Measurements from ENCODE around the gene IL31. TPM values are rescaled to one million over a fixed set of nuclear protein-coding genes. Genes with fewer than 3 reads are reported as not detected.
"Not testable (repeated sequence)": the region's sequence is repeated elsewhere in the genome, so short reads cannot be mapped to it uniquely, and the experiment has no call there.

IL31 gene
- total and polyA plus RNA-seq, 9 donors, result not detected

DNA sequence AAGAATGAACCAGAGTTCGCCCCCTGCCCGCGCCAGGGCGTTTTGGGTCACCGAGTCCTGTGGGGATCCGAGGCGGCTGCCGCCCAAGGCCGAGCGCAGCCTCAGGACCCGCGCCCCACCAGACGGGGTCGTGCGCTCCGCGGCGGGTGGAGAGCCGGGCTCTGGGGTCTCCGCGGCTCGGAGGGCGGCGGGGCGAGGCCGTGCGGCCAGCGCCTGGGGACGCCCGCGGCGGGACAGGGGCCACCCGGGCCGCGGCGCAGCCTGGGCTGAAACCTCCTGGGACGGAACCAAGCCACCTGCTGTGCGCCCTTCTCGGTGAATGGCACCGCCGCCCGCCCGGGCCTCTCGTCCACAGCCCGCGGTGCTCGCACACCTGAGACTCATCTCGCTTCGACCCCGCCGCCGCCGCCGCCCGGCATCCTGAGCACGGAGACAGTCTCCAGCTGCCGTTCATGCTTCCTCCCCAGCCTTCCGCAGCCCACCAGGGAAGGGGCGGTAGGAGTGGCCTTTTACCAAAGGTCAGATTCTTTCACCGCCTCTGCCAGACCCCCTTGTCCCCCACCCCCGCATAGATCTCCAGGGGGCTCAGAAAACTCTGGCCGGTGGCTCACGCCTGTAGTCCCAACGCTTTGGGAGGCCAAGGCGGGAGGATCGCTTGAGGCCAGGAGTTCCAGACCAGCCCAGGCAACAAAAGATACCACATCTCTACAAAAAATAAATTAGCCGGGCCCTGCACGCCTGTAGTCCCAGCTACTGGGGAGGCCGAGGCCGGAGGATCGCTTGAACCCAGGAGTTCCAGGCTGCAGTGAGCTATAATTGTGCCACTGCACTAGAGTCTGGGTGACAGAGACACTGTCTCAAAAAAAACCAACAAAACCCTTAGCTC lies 30.4 kb upstream of the IL31 start:
- DNase-seq, result no peak
- no peak overlapping the region for H3K27ac ChIP-seq (ENCODE audit: low read length)
- H3K4me3 ChIP-seq (ENCODE audit: low read length), result no peak overlapping the region
- no peaks in the 10 kb centered on the region for H3K9me3 ChIP-seq (replicated peaks; ENCODE audit: control insufficient read depth, low read depth, low read length)
- H3K27me3 ChIP-seq (ENCODE audit: control insufficient read depth, insufficient read depth, low read length), result peaks cover 68% of the 10 kb centered on the region
- H3K4me1 ChIP-seq (ENCODE audit: control insufficient read depth, insufficient read depth, low read length), result peaks cover 8% of the 10 kb centered on the region
- peaks cover 19% of the 10 kb centered on the region for H3K36me3 ChIP-seq (ENCODE audit: control insufficient read depth, insufficient read depth, low read length)
- 6% methylated on average over 63 of the region's 71 CpGs for WGBS (ENCODE audit: insufficient coverage)

DNA sequence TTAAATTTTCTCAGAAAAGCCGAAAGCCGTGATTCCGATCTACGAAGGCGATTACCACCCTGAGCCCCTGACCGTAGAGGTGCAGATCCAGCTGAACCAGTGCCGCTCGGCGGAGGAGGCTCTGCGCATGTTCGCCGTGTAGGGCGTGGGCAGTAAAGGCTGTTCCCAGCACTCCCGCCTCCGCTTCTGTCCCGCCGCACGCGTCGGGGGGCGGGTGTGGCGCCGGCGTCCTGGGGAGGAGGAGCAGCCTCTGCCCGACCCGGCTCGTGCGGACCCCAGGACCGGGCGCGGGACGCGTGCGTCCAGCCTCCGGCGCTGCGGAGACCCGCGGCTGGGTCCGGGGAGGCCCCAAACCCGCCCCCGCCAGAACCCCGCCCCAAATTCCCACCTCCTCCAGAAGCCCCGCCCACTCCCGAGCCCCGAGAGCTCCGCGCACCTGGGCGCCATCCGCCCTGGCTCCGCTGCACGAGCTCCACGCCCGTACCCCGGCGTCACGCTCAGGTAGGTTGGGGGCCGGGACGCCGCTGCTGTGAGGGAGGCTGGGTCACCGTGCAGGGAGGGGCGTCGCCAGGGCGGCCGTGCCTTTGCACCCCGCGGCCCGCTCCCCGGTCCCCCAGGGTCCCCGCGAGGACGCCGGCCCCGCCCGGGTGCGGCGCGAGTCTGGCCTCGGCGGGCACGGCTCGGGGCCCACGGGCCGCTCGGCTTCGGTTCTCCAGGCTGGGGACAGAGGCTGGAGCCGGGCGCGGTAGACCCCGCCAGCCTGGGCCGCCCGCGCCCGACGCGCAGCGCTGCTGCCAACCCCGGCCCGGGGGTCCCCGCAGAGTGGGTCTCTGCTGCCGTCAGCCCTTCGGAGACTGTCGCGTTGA lies 29.5 kb upstream of the IL31 start, which contains the start of gene B3GNT4:
TSS of gene B3GNT4 (plus strand) at position 409 of the 866 bp plus-strand sequence. CDS start 910 bp downstream, outside the sequence.
- WGBS (ENCODE audit: insufficient coverage), result under 1% methylated on average over 84 of the region's 104 CpGs
- peak; percentile 56 for DNase-seq
- Histone ChIP-seq H3K4me1 (ENCODE audit: control insufficient read depth, insufficient read depth, low read length) (peaks cover 8% of the 10 kb centered on the region), H3K27ac (ENCODE audit: low read length) (no peak within 1 kb of the TSS), H3K27me3 (ENCODE audit: control insufficient read depth, insufficient read depth, low read length) (peaks cover 68% of the 10 kb centered on the region), H3K4me3 (ENCODE audit: low read length) (peak within 1 kb of the TSS; percentile 43), H3K9me3 (replicated peaks; ENCODE audit: control insufficient read depth, low read depth, low read length) (no peaks in the 10 kb centered on the region), H3K36me3 (ENCODE audit: control insufficient read depth, insufficient read depth, low read length) (peaks cover 16% of the 10 kb centered on the region)

DNA sequence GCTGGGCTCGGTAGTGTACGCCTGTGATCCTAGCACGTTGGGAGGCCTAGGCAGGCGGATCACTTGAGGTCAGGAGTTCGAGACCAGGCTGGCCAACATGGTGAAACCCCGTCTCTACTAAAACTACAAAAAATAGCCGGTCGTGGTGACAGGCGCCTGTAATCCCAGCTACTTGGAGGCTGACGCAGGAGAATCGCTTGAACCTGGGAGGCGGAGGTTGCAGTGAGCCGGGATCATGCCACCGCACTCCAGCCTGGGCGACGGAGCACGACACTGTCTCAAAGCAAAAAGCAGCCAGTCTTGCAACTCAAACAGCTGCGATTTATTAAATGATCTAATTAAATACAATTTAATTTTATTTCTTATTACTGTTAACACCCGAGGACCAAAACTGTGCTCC lies 28.8 kb upstream of the IL31 start:
- WGBS (ENCODE audit: insufficient coverage), result 43% methylated on average over 10 of the region's 19 CpGs
- H3K27ac ChIP-seq (ENCODE audit: low read length); H3K9me3 ChIP-seq (replicated peaks; ENCODE audit: control insufficient read depth, low read depth, low read length); H3K4me1 ChIP-seq (ENCODE audit: control insufficient read depth, insufficient read depth, low read length); H3K36me3 ChIP-seq (ENCODE audit: control insufficient read depth, insufficient read depth, low read length); DNase-seq: not testable (repeated sequence)
- Histone ChIP-seq H3K4me3 (ENCODE audit: low read length) (peak overlapping the region; percentile 43), H3K27me3 (ENCODE audit: control insufficient read depth, insufficient read depth, low read length) (peaks cover 68% of the 10 kb centered on the region)

DNA sequence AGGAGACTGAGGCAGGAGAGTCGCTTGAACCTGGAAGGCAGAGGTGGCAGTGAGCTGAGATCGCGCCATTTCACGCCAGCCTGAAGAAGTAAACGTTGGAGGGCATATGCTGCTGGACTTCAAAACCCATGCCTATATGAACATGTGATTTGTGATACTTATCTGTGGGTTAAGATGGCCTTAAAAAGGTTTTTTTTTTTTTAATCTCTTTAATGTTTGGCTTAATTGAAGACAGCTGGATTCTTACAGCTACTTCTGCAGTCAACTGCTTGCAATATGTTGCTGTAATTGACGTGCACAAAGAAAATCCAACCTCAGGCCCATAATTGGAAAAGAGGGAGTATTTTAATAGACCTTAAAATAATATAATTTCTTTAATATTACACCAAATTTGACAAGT lies 28.0 kb upstream of the IL31 start:
- Histone ChIP-seq H3K27ac (ENCODE audit: low read length) (no peak overlapping the region), H3K27me3 (ENCODE audit: control insufficient read depth, insufficient read depth, low read length) (peaks cover 67% of the 10 kb centered on the region), H3K4me1 (ENCODE audit: control insufficient read depth, insufficient read depth, low read length) (peaks cover 8% of the 10 kb centered on the region), H3K9me3 (replicated peaks; ENCODE audit: control insufficient read depth, low read depth, low read length) (no peaks in the 10 kb centered on the region), H3K36me3 (ENCODE audit: control insufficient read depth, insufficient read depth, low read length) (peaks cover 1% of the 10 kb centered on the region), H3K4me3 (ENCODE audit: low read length) (no peak overlapping the region)
- no peak for DNase-seq
- 91% methylated on average over 5 of the region's 6 CpGs for WGBS (ENCODE audit: insufficient coverage)

DNA sequence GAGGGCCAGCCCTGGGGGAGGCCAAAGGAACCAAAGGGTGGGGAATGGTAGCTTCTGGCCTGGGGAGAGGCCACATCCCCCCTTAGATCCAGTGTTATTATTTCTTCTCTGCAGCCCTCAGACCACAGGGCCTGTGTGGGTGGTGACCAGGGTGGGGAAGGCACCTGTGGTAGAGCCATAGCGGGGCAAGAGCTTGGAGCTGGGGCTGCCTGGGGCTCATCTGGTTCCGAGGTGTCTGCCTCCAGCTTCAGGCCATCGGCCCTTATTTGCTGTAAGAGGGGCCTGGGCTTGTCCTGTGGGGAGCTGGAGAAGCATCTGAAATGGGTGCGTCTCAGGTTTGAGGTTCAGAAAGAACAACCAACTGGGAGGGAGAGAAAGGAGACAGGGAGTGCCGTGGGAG lies 27.4 kb upstream of the IL31 start:
- Histone ChIP-seq H3K4me3 (ENCODE audit: low read length) (no peak overlapping the region), H3K27ac (ENCODE audit: low read length) (no peak overlapping the region), H3K36me3 (ENCODE audit: control insufficient read depth, insufficient read depth, low read length) (no peaks in the 10 kb centered on the region), H3K27me3 (ENCODE audit: control insufficient read depth, insufficient read depth, low read length) (peaks cover 62% of the 10 kb centered on the region), H3K9me3 (replicated peaks; ENCODE audit: control insufficient read depth, low read depth, low read length) (no peaks in the 10 kb centered on the region), H3K4me1 (ENCODE audit: control insufficient read depth, insufficient read depth, low read length) (peaks cover 8% of the 10 kb centered on the region)
- 96% methylated on average over 4 of the region's 5 CpGs for WGBS (ENCODE audit: insufficient coverage)
- no peak for DNase-seq

DNA sequence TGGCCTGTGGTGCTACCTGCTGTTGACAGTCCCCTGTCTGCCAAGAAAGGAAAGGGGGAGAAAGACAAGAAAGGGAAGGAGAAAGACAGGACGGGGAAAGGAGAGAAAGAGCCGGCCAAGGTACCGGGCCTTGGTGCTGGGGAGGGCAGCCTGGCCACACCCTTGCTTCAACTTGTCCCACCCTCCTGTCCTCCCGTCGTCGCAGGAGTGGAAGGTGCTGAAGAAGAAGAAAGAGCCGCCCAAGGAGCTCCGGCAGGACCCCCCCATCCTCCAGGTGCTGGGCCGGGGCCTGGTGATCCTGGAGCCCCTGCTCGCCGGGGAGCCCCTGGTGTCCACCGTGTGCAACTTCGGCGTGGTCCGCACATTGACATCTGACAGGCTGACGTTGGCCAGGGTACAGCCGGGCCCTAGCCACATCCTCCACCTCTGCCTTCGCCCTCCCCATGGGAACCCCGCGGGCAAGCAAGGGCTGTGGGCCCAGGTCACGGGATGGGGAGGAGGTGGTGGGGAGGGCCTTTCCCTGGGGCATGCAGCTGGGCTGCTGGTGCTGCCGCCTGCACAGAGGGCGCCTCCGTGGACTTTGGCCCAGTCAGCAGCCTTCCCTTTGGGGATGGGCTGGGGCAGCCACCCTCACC lies 26.6 kb upstream of the IL31 start:
- no peak overlapping the region for H3K27ac ChIP-seq (ENCODE audit: low read length)
- DNase-seq, result no peak
- H3K4me1 ChIP-seq (ENCODE audit: control insufficient read depth, insufficient read depth, low read length), result peaks cover 8% of the 10 kb centered on the region
- no peaks in the 10 kb centered on the region for H3K36me3 ChIP-seq (ENCODE audit: control insufficient read depth, insufficient read depth, low read length)
- H3K4me3 ChIP-seq (ENCODE audit: low read length), result no peak overlapping the region
- WGBS (ENCODE audit: insufficient coverage), result 66% methylated on average over 5 of the region's 24 CpGs
- H3K9me3 ChIP-seq (replicated peaks; ENCODE audit: control insufficient read depth, low read depth, low read length), result no peaks in the 10 kb centered on the region
- peaks cover 57% of the 10 kb centered on the region for H3K27me3 ChIP-seq (ENCODE audit: control insufficient read depth, insufficient read depth, low read length)

DNA sequence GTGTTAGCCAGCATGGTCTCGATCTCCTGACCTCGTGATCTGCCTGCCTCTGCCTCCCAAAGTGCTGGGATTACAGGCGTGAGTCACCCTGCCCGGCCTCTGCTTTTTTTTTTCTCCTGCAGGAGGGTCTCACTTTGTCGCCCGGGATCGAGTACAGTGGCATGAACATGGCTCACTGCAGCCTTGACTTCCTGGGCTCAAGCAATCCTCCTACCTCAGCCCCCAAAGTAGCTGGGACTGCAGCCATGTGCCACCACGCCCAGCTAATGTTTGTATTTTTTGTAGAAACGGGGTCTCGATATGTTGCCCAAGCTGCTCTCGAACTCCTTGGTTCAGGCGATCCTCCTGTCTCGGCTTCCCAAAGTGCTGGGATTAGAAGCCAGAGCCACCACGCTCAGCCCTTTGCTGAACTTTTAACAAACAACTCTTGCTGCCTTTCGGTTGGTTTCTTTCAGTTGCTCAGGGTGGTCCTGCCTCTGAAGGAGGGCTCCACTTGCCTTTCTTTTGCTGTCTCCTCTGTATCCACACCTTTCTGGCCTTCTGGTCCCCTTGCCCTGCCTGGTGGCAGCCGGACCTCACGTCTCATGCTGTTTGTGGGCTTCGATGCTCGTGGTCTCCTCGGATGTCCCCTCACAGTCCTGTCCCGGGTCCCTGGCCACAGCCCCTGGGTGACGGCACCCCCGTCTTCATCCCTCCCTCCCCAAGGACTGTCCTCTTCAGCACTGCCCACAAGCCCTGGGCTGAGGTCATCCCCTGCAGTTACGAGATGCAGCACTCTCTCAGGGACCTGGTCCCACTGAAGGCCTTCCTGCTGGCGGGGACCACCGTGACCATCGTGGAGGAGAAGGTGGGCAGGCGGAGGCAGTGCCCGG lies 25.7 kb upstream of the IL31 start:
- Histone ChIP-seq H3K27me3 (ENCODE audit: control insufficient read depth, insufficient read depth, low read length) (peaks cover 47% of the 10 kb centered on the region), H3K4me3 (ENCODE audit: low read length) (no peak overlapping the region), H3K36me3 (ENCODE audit: control insufficient read depth, insufficient read depth, low read length) (no peaks in the 10 kb centered on the region), H3K4me1 (ENCODE audit: control insufficient read depth, insufficient read depth, low read length) (peaks cover 8% of the 10 kb centered on the region), H3K27ac (ENCODE audit: low read length) (no peak overlapping the region), H3K9me3 (replicated peaks; ENCODE audit: control insufficient read depth, low read depth, low read length) (no peaks in the 10 kb centered on the region)
- no peak for DNase-seq
- 84% methylated on average over 24 of the region's 29 CpGs for WGBS (ENCODE audit: insufficient coverage)

DNA sequence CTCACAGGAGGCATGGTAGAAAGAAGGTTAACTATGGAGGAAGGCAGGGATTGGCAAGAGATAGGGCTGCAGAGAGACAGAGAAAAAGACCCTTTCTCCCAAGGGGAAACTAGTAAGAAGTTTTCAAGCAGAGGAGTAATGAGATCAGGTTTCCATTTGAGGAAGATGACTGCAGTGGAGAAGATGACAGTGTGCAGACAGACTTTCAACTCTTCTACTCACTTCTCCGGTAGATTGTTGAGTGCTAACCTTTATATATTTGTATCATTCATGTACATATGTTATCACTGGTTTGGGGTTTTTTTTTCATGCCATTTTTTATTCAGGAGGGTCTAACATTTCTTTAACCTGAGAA lies 23.6 kb upstream of the IL31 start:
- Histone ChIP-seq H3K36me3 (ENCODE audit: control insufficient read depth, insufficient read depth, low read length) (no peaks in the 10 kb centered on the region), H3K4me1 (ENCODE audit: control insufficient read depth, insufficient read depth, low read length) (no peaks in the 10 kb centered on the region), H3K27ac (ENCODE audit: low read length) (no peak overlapping the region), H3K4me3 (ENCODE audit: low read length) (no peak overlapping the region), H3K9me3 (replicated peaks; ENCODE audit: control insufficient read depth, low read depth, low read length) (no peaks in the 10 kb centered on the region), H3K27me3 (ENCODE audit: control insufficient read depth, insufficient read depth, low read length) (peaks cover 31% of the 10 kb centered on the region)
- WGBS (ENCODE audit: insufficient coverage), result no CpG with 5 or more reads among the region's 1 CpG
- DNase-seq, result no peak

DNA sequence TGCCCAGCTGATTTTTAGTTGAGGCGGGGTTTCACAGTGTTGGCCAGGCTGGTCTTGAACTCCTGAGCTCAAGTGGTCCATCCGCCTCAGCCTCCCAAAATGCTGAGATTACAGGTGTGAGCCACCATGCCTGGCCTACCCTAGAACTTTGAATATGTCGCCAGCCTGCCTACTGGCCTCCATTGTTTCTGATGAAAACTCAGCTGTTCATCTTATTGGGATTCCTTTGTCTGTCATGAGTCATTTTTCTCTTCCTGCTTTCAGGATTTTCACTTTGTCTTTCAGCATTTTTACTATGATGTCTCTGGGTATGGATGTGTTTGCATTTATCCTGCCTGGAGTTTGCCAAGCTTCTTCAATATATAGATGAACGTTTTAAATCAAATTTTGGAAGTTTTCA lies 21.4 kb upstream of the IL31 start:
- WGBS (ENCODE audit: insufficient coverage), result 84% methylated on average over 3 of the region's 4 CpGs
- Histone ChIP-seq H3K36me3 (ENCODE audit: control insufficient read depth, insufficient read depth, low read length) (no peaks in the 10 kb centered on the region), H3K9me3 (replicated peaks; ENCODE audit: control insufficient read depth, low read depth, low read length) (no peaks in the 10 kb centered on the region), H3K4me3 (ENCODE audit: low read length) (no peak overlapping the region), H3K27ac (ENCODE audit: low read length) (no peak overlapping the region), H3K27me3 (ENCODE audit: control insufficient read depth, insufficient read depth, low read length) (peaks cover 13% of the 10 kb centered on the region), H3K4me1 (ENCODE audit: control insufficient read depth, insufficient read depth, low read length) (no peaks in the 10 kb centered on the region)
- no peak for DNase-seq

Data from muscle of leg (tissue), 11 donors.